ENCODE measurements around the gene MAGT1. TPM values are rescaled to one million over a fixed set of nuclear protein-coding genes. Genes with fewer than 3 reads are reported as not detected.
A peak's percentile ranks its signal among the peaks of the same experiment; 100 is the strongest.
"Not testable (repeated sequence)": the region's sequence is repeated elsewhere in the genome, so short reads cannot be mapped to it uniquely, and the experiment has no call there.

The MAGT1 gene
- total RNA-seq, 6 experiments from 2014 or later = 70.3 to 77.5 (median 74.2) TPM

DNA sequence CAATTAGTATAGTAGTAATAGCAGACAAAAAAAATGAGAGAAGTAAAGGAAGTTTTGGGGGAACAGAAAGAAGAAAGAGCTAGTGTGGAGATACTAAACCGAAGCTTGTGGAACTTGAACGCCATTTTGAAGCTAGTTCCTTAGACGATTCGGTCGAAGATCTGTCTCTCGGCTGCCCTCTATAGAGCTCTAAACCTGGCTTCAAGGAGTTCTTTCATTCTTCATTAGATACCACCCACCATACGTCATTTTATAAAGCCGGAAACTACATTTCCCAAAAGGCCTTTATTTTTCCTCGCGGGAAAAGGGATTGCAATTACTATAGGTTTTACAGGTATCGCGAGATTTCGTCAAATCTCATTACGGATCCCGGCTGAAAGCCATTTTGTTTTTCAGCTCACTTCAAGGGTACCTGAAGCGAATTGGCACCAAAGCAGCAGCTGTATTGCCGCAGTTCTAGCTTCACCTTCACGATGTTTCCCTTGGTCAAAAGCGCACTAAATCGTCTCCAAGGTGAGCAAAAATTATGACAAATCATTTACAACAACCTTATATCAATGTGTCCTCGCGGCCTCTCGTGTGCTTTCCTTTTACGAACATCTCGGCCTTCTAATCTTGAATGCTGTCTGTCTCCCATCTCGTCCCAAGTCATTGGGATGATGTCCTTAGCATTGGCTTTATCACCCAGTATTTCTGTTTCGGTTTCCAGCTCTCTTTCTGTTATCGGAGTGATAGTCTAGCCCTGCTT lies 4.0 kb upstream of the MAGT1 start, which contains the start of gene COX7B:
COX7B (plus strand) TSS at position 388 of the 748 bp plus-strand sequence; CDS start at position 474, 86 bp downstream.
- no peaks in the 10 kb centered on the region for H3K9me3 Mint-ChIP-seq
- H3K27ac Mint-ChIP-seq = peak within 1 kb of the TSS; percentile 93
- H3K36me3 Mint-ChIP-seq (ENCODE audit: low read depth) = peaks cover 6% of the 10 kb centered on the region; the same call in 1 of the 2 replicates

DNA sequence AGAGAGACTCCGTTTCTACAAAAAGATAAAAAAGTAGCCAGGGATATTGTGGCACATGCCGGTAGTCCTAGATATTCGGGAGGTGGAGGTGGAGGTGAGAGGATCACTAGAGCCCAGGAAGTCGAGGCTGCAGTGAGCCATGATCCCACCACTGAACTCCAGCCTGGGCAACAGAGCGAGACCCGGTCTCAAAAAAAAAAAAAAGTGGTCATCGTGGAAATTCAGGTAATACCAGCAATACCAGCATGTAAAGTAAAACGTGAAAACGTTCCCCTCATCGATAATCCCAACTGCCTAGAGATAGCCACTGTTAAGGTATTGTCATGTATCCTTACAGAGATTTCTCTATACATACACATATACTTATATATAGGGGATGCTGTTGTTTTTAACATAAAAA lies 1.5 kb downstream of the MAGT1 start:
- Mint-ChIP-seq H3K9me3 (no peaks in the 10 kb centered on the region), H3K4me3 (peak overlapping the region; percentile 98), H3K36me3 (ENCODE audit: low read depth) (peaks cover 5% of the 10 kb centered on the region; the same call in 1 of the 2 replicates), H3K27ac (no peak overlapping the region; the same call in 1 of the 2 replicates), H3K27me3 (ENCODE audit: insufficient read depth) (peaks cover 4% of the 10 kb centered on the region; the same call in 1 of the 2 replicates), H3K4me1 (ENCODE audit: low read depth) (peaks cover 20% of the 10 kb centered on the region)
- TF ChIP-seq, protein P1, sequence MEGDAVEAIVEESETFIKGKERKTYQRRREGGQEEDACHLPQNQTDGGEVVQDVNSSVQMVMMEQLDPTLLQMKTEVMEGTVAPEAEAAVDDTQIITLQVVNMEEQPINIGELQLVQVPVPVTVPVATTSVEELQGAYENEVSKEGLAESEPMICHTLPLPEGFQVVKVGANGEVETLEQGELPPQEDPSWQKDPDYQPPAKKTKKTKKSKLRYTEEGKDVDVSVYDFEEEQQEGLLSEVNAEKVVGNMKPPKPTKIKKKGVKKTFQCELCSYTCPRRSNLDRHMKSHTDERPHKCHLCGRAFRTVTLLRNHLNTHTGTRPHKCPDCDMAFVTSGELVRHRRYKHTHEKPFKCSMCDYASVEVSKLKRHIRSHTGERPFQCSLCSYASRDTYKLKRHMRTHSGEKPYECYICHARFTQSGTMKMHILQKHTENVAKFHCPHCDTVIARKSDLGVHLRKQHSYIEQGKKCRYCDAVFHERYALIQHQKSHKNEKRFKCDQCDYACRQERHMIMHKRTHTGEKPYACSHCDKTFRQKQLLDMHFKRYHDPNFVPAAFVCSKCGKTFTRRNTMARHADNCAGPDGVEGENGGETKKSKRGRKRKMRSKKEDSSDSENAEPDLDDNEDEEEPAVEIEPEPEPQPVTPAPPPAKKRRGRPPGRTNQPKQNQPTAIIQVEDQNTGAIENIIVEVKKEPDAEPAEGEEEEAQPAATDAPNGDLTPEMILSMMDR (IDR thresholded peaks at IDR 0.05) = no peak
- DNase-seq = no peak

More for the DNA sequence above, 4.0 kb upstream of the MAGT1 start, which contains the start of gene COX7B:
- Mint-ChIP-seq H3K4me1 (ENCODE audit: low read depth) (peaks cover 14% of the 10 kb centered on the region; the same call in 1 of the 2 replicates), H3K27me3 (ENCODE audit: insufficient read depth) (peaks cover 8% of the 10 kb centered on the region), H3K4me3 (peak within 1 kb of the TSS; percentile 93)
- TF ChIP-seq, protein P1 (IDR thresholded peaks at IDR 0.05) = peak; percentile 42
- DNase-seq = peak; percentile 97

DNA sequence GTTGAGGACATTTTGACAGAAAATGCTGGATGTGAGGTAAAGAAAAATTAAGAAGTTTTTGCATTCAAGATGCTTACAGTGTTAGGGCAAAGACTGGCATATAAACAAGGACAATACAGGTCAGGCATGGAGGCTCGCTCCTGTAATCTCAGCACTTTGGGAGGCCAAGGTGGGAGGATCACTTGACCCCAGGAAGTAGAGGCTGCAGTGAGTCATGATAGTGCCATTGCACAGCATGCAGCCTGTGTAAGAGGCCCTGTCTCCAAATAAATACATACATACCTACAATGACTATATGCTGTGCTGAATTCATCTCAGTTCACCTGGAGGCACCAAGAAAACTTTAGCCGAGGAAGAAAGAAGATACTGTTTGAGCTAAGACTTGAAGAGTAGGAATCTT lies 2.3 kb downstream of the MAGT1 start:
- H3K9me3 Mint-ChIP-seq = no peaks in the 10 kb centered on the region
- peaks cover 20% of the 10 kb centered on the region for H3K4me1 Mint-ChIP-seq (ENCODE audit: low read depth)
- H3K27ac Mint-ChIP-seq = no peak overlapping the region; the same call in 1 of the 2 replicates
- peaks cover 5% of the 10 kb centered on the region; the same call in 1 of the 2 replicates for H3K36me3 Mint-ChIP-seq (ENCODE audit: low read depth)
- peak overlapping the region; percentile 51 for H3K4me3 Mint-ChIP-seq
- H3K27me3 Mint-ChIP-seq (ENCODE audit: insufficient read depth) = peaks cover 4% of the 10 kb centered on the region; the same call in 1 of the 2 replicates
- no peak for DNase-seq
- TF ChIP-seq, protein P1 (IDR thresholded peaks at IDR 0.05) = no peak

DNA sequence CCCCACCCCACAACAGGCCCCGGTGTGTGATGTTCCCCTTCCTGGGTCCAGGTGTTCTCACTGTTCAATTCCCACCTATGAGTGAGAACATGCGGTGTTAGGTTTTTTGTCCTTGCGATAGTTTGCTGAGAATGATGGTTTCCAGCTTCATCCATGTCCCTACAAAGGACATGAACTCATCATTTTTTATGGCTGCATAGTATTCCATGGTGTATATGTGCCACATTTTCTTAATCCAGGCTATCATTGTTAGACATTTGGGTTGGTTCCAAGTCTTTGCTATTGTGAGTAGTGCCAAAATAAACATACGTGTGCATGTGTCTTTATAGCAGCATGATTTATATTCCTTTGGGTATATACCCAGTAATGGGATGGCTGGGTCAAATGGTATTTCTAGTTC lies 13.8 kb downstream of the MAGT1 start:
- DNase-seq; H3K36me3 Mint-ChIP-seq (ENCODE audit: low read depth); H3K4me3 Mint-ChIP-seq; H3K4me1 Mint-ChIP-seq (ENCODE audit: low read depth); H3K27ac Mint-ChIP-seq; H3K27me3 Mint-ChIP-seq (ENCODE audit: insufficient read depth); H3K9me3 Mint-ChIP-seq: not testable (repeated sequence)

DNA sequence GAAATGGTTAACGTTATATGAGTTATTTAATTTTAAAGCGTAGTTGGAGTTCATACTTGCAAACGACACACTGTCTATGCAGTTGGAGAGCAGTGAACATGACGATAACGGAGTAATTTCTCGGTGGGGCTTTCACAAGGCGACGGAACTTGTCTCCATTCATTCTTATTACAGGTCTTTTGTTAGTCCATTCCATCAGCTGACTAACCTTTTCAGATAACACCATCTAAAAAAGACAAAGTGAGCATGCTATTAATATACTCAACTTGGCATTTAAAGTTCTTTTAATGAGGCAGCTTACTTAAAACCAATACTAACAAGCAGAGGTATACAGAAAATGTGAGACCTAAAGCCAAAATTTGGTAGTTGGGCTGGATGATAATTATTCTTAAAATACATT lies 19.9 kb downstream of the MAGT1 start:
- Mint-ChIP-seq H3K27ac (no peak overlapping the region), H3K4me3 (no peak overlapping the region), H3K27me3 (ENCODE audit: insufficient read depth) (no peaks in the 10 kb centered on the region), H3K4me1 (ENCODE audit: low read depth) (no peaks in the 10 kb centered on the region), H3K9me3 (no peaks in the 10 kb centered on the region), H3K36me3 (ENCODE audit: low read depth) (no peaks in the 10 kb centered on the region; the same call in 1 of the 2 replicates)
- TF ChIP-seq, protein P1 (IDR thresholded peaks at IDR 0.05) = no peak
- DNase-seq = no peak

DNA sequence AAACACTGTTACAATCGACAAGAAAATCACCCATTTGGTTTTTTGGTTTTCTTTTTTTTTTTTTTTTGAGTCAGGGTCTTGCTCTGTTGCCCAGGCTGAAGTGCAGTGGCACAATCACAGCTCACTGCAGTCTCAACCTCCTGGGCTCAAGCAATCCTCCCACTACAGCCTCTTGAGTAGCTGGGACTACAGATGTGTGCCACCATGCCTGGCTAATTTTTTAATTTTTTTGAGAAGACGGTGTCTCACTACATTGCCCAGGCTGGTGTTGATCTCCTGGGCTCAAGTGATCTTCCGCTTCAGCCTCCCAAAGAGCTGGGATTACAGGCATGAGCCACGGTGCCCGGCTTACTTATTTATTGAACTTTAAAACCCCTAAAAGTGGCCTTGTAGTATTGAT lies 63.7 kb downstream of the MAGT1 start:
- not testable (repeated sequence) for DNase-seq; H3K4me3 Mint-ChIP-seq; H3K27ac Mint-ChIP-seq; H3K4me1 Mint-ChIP-seq (ENCODE audit: low read depth); H3K36me3 Mint-ChIP-seq (ENCODE audit: low read depth); H3K27me3 Mint-ChIP-seq (ENCODE audit: insufficient read depth); H3K9me3 Mint-ChIP-seq

DNA sequence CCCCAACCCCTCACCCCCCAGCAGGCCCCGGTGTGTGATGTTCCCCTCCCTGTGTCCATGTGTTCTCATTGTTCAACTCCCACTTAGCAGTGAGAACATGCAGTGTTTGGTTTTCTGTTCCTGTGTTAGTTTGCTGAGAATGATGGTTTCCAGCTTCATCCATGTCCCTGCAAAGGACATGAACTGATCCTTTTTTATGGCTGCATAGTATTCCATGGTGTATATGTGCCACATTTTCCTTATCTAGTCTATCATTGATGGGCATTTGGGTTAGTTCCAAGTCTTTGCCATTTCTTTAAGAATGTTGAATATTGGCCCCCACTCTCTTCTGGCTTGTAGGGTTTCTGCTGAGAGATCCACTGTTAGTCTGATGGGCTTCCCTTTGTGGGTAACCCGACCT lies 73.2 kb downstream of the MAGT1 start:
- H3K36me3 Mint-ChIP-seq (ENCODE audit: low read depth) = peaks cover 13% of the 10 kb centered on the region
- H3K9me3 Mint-ChIP-seq; DNase-seq; H3K4me1 Mint-ChIP-seq (ENCODE audit: low read depth); H3K27ac Mint-ChIP-seq; H3K27me3 Mint-ChIP-seq (ENCODE audit: insufficient read depth); H3K4me3 Mint-ChIP-seq: not testable (repeated sequence)
